Islet precursor cell (in vitro differentiated cells): ENCODE measurements around the gene MYOM3.
A peak's percentile ranks its signal among the peaks of the same experiment; 100 is the strongest.

ENCODE experiments used
- DNase-seq: peaks from one replicate; pipeline ENCODE4 v3.0.0-alpha.2; 2018

MYOM3 gene

DNA sequence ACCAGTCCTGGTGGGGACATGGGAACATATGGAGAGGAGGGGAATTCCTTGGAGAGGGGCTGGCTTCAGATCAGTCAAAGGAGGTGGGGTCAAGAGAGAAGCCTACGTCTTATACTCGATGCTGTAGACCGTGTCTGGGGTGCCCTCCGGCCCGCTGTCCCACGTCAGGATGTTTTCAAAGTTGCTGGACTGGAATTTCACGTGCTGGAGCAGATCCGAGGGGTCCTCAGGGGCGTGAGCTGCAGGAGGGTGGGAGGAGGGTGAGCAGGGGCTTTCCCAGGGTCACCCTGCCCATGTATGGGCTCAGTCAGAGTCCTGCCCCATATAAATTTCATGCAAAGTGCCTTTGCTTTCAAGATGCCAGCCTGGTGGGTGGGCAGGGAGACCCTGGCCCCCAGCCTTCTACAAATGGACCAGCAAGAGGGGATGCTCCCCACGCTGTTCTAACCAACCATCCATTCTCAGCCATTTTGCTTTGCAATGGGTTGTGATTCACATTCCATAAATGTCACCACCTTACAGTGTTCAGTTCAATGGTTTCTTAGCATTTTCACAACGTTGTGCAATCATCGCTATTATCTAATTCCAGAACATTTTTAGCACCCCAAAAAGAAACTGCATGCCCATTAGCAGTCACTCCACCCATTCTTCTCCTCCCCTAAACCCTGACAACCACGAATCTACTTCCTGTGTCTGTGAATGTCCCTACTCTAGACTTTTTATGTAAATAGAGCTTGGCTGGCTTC is 26.7 kb upstream of the MYOM3 start:
- no peak for DNase-seq

DNA sequence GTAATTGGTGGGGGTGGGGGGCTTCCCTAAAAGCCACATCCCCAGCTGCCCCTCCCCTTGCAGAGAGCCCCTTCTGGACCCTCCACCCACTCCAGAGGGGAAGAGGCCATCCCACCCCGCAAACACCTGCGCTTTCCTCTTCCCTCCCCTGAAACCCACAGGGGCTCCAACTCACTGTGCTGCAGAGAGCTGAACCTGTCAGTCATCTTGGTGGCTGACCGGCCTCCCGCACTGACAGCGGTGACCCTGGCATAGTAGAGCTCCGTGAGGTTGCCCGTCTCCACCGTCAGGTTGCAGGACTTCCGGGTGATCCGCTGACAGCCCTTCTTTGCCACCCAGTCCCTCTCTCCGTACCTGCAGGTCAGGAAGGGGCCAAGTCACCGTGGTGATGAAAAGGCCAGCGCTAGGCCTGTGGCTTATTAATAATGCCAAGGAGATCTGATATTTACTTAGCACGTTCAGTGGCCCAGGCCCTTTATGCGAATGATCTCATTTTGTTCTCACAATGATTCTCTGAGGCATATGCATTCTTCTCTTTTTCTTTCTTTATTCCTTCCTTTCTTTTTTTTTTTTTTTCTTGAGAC is 25.1 kb upstream of the MYOM3 start:
- DNase-seq, result no peak

DNA sequence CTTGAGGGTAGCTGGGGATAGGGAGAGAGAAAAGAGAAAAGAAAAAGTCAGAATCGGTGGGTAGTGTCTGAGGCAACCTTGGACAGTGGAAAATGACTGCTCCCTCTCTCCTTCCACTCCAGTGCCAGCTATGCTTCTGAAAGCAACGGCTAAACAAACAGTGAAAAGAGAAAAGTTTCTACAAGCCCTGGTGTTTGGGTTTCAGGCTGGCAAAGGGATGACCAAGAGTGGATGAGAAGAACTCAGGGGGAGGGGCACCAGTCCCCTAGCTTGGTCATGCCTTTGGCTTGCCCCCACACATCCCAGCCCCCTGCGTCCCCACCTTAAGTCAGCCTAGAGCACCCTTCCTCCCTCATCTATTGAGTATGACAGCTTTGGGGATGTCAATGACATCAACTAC is 22.4 kb upstream of the MYOM3 start:
- no peak for DNase-seq

DNA sequence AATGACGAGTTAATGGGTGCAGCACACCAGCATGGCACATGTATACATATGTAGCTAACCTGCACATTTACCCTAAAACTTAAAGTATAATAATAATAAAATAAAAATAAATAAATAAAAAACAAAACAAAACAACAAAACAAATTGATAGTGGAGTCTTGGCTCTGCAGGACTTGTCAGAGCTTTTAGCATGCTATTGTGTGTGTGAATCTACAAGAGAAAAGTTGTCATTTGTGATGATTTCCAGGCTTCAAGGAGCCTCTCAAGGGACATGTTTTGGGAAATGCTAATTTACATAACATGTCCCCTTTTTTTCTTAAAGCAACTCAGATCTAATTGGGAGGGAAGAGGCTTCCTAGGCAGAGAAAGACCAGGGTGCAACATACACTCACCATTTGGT is 21.9 kb upstream of the MYOM3 start:
- no peak for DNase-seq

DNA sequence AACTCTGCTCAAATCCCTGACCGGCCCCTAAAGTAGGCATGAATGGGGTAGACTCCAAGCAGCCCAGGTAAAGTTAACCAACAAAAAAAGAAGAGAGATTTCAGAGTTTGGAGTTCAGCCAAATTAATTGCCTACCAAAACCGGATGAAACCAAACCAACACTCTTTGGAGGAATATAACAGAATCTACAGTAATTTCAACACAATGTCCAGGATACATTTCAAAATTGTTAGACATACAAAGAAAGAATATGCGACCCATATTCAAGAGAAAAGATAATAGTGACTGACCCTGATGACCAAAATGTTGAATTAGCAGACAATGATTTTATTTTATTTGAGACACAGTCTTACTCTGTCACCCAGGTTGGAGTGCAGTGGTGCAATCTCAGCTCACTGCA is 18.4 kb upstream of the MYOM3 start:
- no peak for DNase-seq

DNA sequence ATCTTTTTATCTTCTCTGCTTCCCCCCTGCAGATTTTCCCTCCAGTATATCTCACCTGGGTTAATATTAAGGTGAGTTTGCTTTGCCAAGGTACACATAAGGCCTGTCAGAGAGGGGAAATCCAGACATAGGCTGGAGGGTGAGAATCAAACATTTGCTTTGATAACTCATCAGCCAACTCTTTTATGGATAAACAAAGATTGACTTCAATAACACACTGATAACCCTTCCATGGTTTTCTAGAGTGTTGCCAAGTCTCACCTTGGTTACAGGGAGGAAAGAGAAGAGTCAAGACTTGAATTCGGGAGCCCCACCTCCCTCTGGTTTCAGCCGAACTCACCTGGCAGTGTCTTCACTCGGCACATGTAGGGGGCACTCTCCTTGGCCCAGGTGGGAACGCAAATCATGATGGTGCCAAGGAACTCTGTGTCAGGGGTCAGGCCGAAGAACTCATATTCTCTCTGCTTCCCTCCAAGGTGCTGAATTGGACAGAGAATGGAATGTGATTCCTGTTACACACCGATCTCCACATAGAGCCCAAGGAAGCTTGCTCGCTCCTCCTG is 15.9 kb upstream of the MYOM3 start:
- DNase-seq, result peak; percentile 44

DNA sequence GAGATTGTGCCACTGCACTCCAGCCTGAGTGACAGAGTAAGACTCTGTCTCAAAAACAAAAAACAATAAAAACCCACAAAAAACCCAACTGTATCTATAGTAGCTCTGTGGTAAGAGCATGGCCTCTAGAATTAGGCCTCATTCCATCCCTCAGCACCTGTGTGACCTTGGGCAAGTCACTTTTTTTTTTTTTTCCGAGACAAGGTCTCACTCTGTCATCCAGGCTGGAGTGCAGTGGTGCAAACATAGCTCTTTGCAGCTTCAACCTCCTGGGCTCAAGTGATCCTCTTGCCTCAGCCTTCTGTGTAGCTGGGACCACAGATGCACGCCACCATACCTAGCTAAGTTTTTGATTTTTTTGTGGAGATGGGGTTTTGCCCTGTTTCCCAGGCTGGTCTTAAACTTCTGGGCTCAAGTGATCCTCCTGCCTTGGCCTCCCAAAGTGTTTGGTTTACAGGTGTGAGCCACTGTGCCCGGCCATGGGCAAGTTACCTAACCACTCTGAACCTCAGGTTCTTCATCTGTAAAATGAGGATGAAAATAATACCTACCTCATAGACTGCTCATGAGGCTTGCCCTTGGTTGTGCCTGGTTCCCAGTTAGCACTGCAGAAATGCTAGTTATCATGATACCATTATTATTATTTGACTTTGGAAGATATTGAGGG is 15.3 kb upstream of the MYOM3 start:
- no peak for DNase-seq

DNA sequence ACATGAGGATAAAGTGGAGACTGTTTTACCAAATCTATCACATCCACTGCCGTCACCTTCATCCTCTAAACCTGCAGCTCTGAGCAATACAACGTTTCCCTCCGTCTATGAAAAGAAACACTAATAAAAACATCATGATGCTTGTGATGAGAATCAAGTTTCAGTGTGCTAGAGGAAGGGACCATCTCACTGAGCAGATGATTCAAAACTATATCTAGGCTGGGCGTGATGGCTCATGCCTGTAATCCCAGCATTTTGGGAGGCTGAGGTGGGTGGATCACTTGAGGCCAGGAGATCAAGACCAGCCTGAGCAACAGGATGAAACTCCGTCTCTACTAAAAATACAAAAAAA is 14.7 kb upstream of the MYOM3 start:
- DNase-seq, result no peak

DNA sequence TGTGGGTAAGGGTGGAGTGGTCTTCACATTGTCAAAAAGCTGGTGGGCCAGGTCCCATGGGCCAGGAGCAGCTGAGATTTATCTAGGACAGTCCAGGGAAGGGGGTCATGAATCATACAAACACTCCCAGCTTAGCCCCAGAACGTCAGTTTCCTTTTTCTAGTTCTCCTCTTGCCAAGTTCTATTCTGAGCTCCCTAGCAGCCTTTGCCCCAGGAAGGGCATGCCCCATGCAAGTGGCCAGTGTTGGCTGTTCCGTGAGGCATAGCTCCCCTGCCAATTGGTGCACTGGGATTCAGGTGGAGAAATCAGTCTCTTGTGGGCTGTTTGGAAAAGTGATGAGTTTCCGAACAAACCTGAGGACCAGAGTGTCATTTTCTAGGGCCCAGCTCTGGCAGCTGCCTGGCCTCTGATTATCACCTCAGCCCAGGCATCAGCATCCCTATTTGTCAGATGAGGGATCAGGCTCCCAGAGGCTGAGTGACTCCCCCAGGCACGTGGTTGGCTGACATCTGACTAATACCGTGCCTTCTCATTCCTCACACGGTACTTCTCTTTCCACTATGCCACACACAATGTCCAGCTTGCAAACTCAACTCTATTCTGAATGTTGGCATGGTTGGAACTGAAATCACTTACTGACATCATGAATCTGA is 14.2 kb upstream of the MYOM3 start:
- DNase-seq, result peak; percentile 46

DNA sequence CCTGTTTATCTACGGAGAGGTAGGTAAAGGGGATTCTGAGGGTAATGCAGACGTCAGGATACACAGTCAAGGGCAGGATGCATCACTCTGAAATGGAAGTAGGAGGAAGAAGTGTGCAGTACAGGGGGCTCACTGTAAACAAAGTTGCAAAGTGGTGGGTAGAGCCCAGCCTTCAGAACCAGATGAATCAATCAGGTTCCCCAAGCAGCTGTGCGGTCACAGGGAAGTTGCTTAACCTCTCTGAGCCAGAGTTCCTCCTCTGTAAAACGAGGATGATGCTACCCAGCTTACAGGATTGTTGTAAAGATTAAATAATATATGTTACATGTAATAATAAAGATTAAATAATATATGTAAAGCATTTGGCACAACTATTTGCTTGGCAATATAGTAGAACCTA is 13.5 kb upstream of the MYOM3 start:
- no peak for DNase-seq

DNA sequence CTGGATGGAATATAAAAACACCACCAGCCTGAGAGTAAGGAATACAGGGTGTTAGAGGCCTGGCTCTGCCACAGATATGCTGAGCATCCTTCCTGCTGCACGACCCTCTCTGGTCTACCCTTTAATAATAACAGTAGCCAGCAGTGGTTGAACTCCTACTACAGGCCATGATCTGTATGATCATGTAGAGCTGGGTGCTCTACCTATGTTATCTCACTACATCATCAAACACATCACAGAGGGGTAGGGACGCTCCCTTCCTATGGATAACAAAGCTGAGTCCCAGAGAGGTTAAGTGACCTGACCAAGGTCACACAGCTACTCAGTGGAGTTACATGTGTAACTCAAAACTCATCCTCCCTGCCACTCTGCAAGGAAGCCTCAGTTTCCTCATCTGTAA is 13.0 kb upstream of the MYOM3 start:
- DNase-seq, result no peak

DNA sequence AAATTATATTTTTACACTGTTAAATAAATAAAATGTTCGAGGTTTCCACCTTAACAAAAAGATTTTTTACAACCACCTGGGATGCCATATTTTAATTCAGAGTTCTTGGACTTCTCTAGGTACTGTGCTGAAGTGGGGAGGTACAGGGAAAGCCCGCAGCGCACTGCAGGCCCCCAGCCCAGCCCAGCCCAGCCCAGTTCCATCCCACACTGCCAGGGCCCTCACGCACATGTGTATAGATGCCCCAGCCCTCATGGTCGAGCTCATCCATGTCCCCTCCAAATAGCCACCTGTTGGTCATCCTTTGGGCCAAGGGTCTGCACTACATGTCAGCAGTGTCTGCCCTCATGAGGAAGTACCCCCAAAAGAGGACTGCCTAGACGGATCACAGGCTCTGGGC is 11.7 kb upstream of the MYOM3 start:
- no peak for DNase-seq

DNA sequence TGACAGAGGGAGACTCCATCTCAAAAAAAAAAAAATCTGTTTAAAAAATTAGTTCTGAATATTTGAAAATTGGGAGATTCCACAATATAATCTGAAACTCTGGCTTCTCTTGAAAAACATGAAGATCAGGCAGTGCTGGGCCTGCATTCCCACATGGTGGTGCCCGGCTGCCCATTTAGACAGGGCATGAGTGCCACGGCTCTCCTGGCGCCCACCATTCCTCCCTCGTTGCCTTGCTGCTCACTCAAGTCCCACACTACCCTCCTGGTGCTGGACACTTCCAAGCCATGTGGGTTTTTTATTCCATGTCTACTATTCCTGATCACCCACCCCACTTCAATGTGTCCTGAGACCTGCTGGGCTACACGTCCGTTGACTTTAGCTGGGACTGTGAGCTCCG is 10.8 kb upstream of the MYOM3 start:
- DNase-seq, result no peak

DNA sequence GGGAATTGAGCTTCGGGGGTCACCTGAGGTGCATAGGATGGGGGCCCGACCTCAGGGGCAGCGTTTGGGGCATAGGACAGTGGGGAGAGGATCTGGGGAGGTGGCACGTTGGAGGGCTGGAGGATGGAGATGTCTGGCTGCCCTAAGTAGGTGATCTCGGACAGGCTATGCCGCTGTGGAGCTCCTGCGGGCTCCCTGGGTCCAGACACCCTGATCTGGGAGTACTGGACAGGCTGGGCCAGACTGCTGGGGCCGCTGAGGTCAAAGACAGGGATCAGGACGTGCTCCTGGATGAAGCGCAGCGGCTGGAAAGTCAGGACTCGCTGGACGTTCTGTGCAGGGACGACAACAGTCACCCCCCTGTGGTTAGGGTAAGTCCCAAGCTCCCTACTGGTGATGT is 9.5 kb upstream of the MYOM3 start:
- no peak for DNase-seq

DNA sequence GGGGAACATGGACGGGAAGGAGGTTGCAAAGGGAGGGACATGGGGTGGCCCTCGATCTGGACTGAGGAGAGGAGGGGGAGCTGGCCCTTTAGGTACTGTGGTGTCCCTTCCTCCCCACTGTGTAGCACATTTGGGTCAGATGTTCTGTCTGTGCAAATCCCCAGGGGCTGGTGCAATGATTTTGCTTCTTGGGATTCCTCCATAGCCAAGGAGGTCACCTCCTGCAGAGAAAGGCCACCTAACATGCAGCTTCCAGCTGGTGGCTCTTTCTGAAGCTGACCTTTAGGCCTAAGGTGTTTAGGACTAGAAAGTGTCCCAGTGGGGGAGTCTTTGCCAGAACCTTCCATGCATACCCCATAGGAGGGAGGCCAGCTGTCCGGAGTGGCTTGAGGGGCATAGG is 9.0 kb upstream of the MYOM3 start:
- DNase-seq, result no peak

DNA sequence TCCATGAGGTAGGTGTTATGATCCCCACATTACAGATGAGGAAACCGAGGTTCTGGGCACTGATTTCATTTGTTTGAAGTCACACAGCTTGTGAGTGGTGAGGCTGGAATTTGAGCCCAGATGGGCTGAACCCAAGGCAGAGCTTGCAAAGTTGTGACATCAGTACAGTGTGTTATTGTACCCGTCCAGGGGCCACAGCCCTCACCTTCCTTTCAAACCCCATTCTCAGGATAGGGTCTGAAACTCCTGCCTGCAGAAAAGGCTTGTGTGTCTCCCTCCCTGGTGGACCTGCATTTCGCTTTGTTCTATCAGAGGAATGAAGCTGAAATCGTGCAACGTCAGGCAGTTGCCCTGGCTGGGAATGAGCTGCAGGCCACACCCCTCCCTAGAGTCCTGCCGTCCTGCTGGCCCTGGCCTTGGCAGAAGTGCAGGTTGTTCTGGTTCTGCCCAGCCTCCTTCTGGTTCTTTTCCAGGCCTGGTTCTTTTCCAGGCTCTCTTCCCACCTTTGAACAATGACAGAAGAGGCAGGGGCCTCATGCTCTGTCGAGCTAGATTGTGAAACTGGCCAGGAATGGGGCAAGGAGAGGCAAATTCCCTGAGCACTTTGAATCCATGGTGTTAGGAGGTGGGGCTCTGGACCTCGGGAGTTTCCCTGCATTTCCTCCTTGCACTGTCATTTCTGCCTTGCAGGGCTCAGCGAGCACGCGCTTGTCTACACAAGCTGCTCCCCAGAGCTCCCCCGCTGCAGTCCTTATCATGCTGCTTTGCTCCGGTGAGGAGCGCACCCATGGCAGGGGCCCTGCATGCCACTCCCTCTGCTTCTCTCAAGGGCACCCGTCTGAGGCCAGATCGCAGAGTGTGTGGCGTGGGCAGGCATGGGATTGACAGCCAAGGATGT is 8.2 kb upstream of the MYOM3 start:
- peak; percentile 74 for DNase-seq

DNA sequence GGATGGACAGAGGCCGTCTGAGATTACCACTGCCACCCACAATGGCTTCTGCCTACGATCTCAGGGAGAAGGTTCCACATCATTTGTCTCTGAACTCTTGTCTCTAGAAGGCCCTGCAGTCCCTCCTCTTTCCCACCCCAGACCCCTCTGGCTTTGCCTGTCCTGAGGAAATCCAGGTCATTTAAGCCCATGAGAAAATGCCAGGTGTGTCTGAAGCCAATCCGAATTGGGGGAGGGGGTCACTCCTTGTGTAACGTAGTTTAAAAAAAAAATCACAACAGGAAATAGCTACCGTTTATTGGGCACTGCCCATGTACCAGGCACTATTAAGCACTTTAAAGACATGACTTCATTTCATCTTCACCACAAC is 7.5 kb upstream of the MYOM3 start:
- DNase-seq, result no peak

DNA sequence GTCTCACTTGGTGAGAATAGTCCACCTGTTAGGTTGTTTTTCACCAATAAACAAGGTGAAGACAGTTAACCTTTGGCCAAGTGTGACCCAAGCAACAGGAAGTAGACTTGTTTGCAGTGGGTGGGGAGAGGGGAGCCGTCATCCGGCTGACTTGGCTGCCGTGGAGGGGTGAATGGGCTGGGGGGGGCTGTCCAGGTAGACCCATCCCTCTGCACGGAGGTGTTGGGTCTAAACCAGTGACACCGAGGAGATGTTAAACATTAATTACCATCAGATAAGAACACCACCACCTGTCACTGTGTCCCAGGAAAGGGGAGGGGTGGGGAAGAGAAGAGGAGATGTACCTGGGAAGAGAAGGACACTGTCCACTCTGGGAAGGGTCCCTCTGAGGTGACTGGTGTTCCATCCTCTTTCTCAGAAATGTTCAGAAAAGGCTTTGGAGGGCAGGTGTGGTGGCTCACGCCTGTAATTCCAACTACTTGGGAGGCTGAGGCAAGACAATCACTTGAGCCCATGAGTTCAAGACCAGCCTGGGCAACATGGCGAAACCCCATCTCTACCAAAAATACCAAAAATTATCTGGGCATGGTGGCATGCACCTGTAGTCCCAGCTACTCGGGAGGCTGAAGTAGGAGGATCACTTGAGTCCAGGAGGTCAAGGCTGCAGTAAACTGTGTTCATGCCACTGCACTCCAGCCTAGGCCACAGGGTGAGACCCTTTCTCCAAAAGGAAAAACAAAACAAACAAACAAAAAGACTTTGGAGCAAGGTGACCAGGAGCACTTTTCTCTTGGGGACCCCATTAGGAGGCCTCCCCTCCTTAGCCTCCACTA is 6.7 kb upstream of the MYOM3 start:
- no peak for DNase-seq

DNA sequence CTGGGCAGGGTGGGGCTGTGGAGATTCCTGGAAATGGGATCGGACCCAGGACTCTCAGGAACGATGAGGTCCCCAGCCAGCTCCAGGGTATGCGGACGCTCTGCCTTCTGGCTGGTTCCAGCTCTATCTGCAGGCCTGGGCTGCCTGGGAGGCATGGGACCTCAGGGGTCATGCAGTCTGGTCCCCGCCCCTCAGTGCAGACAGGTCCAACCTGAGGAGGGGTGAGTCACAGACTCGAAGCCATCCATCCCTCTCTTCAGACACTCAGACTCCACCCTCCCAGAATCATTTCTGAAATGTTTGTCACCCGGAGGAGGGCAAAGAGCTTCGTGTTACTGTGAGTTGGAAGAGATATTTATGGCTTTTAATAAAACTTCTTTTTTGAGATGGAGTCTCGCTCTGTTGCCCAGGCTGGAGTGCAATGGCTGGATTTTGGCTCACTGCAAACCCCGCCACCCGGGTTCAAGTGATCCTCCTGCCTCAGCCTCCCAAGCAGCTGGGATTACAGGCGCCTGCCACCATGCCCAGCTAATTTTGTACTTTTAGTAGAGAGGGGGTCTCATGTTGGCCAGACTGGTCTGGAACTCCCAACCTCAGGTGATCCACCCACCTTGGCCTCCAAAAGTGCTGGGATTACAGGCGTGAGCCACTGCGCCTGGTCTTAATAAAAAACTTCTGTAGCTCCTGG is 5.9 kb upstream of the MYOM3 start:
- DNase-seq, result peak; percentile 89

DNA sequence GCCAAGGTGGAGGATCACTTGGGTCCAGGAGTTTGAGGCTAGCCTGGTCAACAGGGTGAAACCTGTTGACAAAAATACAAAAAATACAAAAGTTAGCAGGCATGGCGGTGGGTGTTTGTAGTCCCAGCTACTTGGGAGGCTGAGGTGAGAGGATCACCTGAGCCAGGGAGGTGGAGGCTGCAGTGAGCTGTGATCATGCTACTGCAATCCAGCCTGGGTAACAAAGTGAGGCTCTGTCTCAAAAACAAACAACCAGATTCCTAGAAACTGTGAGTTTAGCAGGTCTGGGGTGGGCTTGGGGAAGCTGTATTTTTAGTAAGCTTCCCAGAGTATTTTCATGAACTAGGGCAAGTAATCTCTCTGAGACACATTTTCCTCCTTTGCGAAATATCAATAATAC is 5.2 kb upstream of the MYOM3 start:
- DNase-seq, result no peak

DNA sequence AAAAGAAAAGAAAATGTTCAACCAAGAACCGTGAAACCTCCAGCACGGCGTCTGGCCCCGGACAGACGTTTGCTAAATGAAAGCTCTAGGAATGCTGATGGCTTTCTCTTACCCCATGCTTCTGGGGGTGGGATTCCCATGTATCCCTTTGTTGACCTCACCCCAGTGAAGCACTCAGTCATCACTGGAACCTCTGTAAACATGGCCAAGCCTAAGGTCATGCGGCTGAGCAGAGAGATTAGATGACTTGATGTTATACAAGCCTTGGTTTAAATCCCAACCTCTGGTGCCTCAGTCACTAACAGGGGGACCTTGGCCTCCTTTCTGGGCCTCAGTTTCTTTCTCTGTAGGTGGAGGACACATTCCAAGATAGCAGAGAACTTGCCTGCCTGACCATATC is 2.8 kb upstream of the MYOM3 start:
- DNase-seq, result no peak
